HG03139 (cell line): ENCODE data around the gene PAQR7.
A peak's percentile ranks its signal among the peaks of the same experiment; 100 is the strongest.

ENCODE experiments used
- ATAC-seq: cut with Tn5 transposase; IDR thresholded peaks from one replicate; pipeline ENCODE4 v1.9.1; 2021; ENCODE audit not compliant: unreplicated experiment

Gene PAQR7

GRCh38 chr1:25875154-25875855 lies at the start of gene PAQR7:
TSS of gene PAQR7 (minus strand) at chr1:25875708. CDS start at chr1:25863839, 11,869 bp downstream.
- no peak for ATAC-seq

- no peak for ATAC-seq
Observed at GRCh38 chr1:25924454-25924853, 48.9 kb upstream of the PAQR7 start.

- ATAC-seq: no peak
Observed at GRCh38 chr1:25922971-25923552, 47.6 kb upstream of the PAQR7 start.

GRCh38 chr1:25922056-25922970 lies 46.8 kb upstream of the PAQR7 start:
- no peak for ATAC-seq

- ATAC-seq: no peak
Observed at GRCh38 chr1:25918615-25919014, 43.1 kb upstream of the PAQR7 start.

- no peak for ATAC-seq
Observed at GRCh38 chr1:25917996-25918395, 42.5 kb upstream of the PAQR7 start.

- no peak for ATAC-seq
Observed at GRCh38 chr1:25916460-25916859, 41.0 kb upstream of the PAQR7 start.

GRCh38 chr1:25914074-25914995 lies 38.8 kb upstream of the PAQR7 start:
- no peak for ATAC-seq

GRCh38 chr1:25913206-25913605 lies 37.7 kb upstream of the PAQR7 start:
- ATAC-seq: no peak

GRCh38 chr1:25912076-25912831 lies 36.7 kb upstream of the PAQR7 start:
- ATAC-seq: no peak

GRCh38 chr1:25911162-25911561 lies 35.7 kb upstream of the PAQR7 start:
- no peak for ATAC-seq

- no peak for ATAC-seq
Observed at GRCh38 chr1:25909040-25909439, 33.5 kb upstream of the PAQR7 start.

GRCh38 chr1:25908161-25908560 lies 32.7 kb upstream of the PAQR7 start:
- ATAC-seq: no peak

GRCh38 chr1:25907601-25908000 lies 32.1 kb upstream of the PAQR7 start:
- ATAC-seq: no peak

- no peak for ATAC-seq
Observed at GRCh38 chr1:25906644-25907300, 31.3 kb upstream of the PAQR7 start.

- peak; percentile 59 for ATAC-seq
Observed at GRCh38 chr1:25905680-25906643, 30.5 kb upstream of the PAQR7 start, which contains the start of gene STMN1. TSS of gene STMN1 (minus strand) at chr1:25906419. CDS start at chr1:25904676, 1,743 bp downstream.

- ATAC-seq: peak; percentile 65
Observed at GRCh38 chr1:25904943-25905679, 29.6 kb upstream of the PAQR7 start.
